GM12878 (cell line): ENCODE measurements around the gene TMED10. TPM values are rescaled to one million over a fixed set of nuclear protein-coding genes. Genes with fewer than 3 reads are reported as not detected.

ENCODE experiments used
- ASH2L ChIP-seq: fragments of 300-600, 200-600 bp; sonication (generic); IDR thresholded peaks from 2 replicates; pipeline ENCODE4 v1.6.1; 2017; ENCODE audit warnings: low read depth, mild to moderate bottlenecking, borderline replicate concordance
- BCL11A ChIP-seq: IDR thresholded peaks from 2 replicates; pipeline ENCODE4 v1.6.1; 2011; ENCODE audit warnings: low read depth, low read length
- IKZF1 ChIP-seq: fragments of 450-650 bp; conservative IDR thresholded peaks from 2 replicates; pipeline ENCODE4 v1.6.1; 2017; ENCODE audit warnings: antibody characterized with exemption, mild to moderate bottlenecking
- JUNB ChIP-seq: IDR thresholded peaks from 2 replicates; pipeline ENCODE4 v1.6.1; 2016; ENCODE audit warnings: antibody characterized with exemption, mild to moderate bottlenecking
- NFYB ChIP-seq: IDR thresholded peaks from 2 replicates; pipeline ENCODE4 v1.6.1; 2011; ENCODE audit warnings: low read depth, mild to moderate bottlenecking, low read length, improper control_type of control experiment, moderate library complexity; ENCODE audit not compliant: insufficient read depth
- RBBP5 ChIP-seq: fragments of 200-600 bp; sonication (generic); conservative IDR thresholded peaks from 2 replicates; pipeline ENCODE4 v1.6.1; 2016
- ZBTB40 ChIP-seq: fragments of 450-650 bp; IDR thresholded peaks from 2 replicates; pipeline ENCODE4 v1.6.1; 2016; ENCODE audit warnings: mild to moderate bottlenecking, moderate library complexity, borderline replicate concordance
- ZNF217 ChIP-seq: fragments of 450-650 bp; IDR thresholded peaks from 2 replicates; pipeline ENCODE4 v1.6.1; 2017; ENCODE audit warnings: antibody characterized with exemption, mild to moderate bottlenecking
- polyA plus RNA-seq, 11 experiments: library from polyadenylated mRNA; depleted of rRNA in 4 of 11; unstranded in 6 of 11; stranded (reverse) in 5 of 11; fragments of >200 nt; fragmentation: Nextera tagmentation in 4 of 11; fragmentation: Illumina TruSeq in 1 of 11; extraction: Ambion mirVana in 4 of 11; extraction: Trizol in 1 of 11; gene quantifications; 1 replicate in 1 of 11; 2 replicates in 10 of 11; pipeline versions ENCODE4 v1.2.1 to v1.2.3, GENCODE V29; 2011 to 2016; ENCODE audit warnings: inconsistent platforms in 2 of 11, missing spikeins in 2 of 11, low read depth in 1 of 11
- total RNA-seq, 4 experiments: library from RNA; depleted of rRNA in 3 of 4; stranded (reverse); fragments of >200 nt in 3 of 4; fragmentation: Illumina TruSeq in 1 of 4; extraction: Trizol in 1 of 4; gene quantifications; 2 replicates each; pipeline versions ENCODE4 v1.2.1 to v1.2.3, GENCODE V29; 2013 to 2021
- TF ChIP-seq, protein P1 (sequence below): fragments of 150-350 bp; IDR thresholded peaks from 2 replicates; pipeline ENCODE4 v1.6.1; 2016; ENCODE audit warnings: low read depth, low read length

TMED10 gene
- total and polyA plus RNA-seq, 10 of the 15 experiments (the other 5 are each of a cell fraction or from before 2014, with no cell fraction given), result 99.8 to 270 (median 180) TPM

DNA sequence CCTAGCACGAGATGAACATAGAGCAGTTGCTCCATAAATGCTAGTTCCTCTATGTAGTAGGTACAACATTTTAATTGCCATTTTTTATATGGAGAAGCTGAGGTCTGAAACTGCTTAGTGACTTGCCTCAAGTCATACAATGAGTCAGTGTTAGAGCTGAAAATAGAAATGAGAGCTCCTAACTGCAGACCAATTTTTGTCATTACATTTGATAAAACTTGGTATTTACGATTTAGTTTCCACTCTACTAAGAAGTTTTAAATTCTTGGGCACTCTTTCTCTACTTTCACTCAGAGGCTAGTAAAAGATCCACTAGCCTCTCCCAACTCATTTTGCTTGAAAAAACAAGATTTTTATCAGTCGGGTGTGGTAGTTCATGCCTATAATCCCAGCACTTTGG lies 8.1 kb upstream of the TMED10 start (continued):
- TF ChIP-seq, protein P1, sequence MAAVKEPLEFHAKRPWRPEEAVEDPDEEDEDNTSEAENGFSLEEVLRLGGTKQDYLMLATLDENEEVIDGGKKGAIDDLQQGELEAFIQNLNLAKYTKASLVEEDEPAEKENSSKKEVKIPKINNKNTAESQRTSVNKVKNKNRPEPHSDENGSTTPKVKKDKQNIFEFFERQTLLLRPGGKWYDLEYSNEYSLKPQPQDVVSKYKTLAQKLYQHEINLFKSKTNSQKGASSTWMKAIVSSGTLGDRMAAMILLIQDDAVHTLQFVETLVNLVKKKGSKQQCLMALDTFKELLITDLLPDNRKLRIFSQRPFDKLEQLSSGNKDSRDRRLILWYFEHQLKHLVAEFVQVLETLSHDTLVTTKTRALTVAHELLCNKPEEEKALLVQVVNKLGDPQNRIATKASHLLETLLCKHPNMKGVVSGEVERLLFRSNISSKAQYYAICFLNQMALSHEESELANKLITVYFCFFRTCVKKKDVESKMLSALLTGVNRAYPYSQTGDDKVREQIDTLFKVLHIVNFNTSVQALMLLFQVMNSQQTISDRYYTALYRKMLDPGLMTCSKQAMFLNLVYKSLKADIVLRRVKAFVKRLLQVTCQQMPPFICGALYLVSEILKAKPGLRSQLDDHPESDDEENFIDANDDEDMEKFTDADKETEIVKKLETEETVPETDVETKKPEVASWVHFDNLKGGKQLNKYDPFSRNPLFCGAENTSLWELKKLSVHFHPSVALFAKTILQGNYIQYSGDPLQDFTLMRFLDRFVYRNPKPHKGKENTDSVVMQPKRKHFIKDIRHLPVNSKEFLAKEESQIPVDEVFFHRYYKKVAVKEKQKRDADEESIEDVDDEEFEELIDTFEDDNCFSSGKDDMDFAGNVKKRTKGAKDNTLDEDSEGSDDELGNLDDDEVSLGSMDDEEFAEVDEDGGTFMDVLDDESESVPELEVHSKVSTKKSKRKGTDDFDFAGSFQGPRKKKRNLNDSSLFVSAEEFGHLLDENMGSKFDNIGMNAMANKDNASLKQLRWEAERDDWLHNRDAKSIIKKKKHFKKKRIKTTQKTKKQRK, result no peak
- TF ChIP-seq NFYB, result no peak
- no peak for TF ChIP-seq ZNF217
- TF ChIP-seq ASH2L, result no peak
- TF ChIP-seq IKZF1, result 0 out of 2 replicates have a peak, but pooled peaks have one; percentile 11
- TF ChIP-seq RBBP5, result 0 out of 2 replicates have a peak, but pooled peaks have one; percentile 59
- no peak for TF ChIP-seq ZBTB40
- peak; percentile 61 for TF ChIP-seq BCL11A
- TF ChIP-seq JUNB, result peak; percentile 68
